Measurements from ENCODE around the gene NAP1L4.
"Not testable (repeated sequence)": the region's sequence is repeated elsewhere in the genome, so short reads cannot be mapped to it uniquely, and the experiment has no call there.

The NAP1L4 gene

GRCh38 chr11:2921261-2921660 lies 70.9 kb downstream of the NAP1L4 start:
- DNase-seq = no peak

- no peak for DNase-seq
Observed at GRCh38 chr11:2920343-2920742, 71.8 kb downstream of the NAP1L4 start.

- no peak for DNase-seq
Observed at GRCh38 chr11:2919837-2920236, 72.3 kb downstream of the NAP1L4 start.

GRCh38 chr11:2919188-2919587 lies 72.9 kb downstream of the NAP1L4 start:
- no peak for DNase-seq

GRCh38 chr11:2917842-2918490 lies 74.2 kb downstream of the NAP1L4 start:
- no peak for DNase-seq

GRCh38 chr11:2916892-2917645 lies 75.1 kb downstream of the NAP1L4 start:
- no peak for DNase-seq

GRCh38 chr11:2916114-2916891 lies 75.8 kb downstream of the NAP1L4 start:
- no peak for DNase-seq

GRCh38 chr11:2915473-2915872 lies 76.7 kb downstream of the NAP1L4 start:
- DNase-seq = no peak

GRCh38 chr11:2914455-2915195 lies 77.5 kb downstream of the NAP1L4 start:
- no peak for DNase-seq

GRCh38 chr11:2913776-2914175 lies 78.4 kb downstream of the NAP1L4 start:
- DNase-seq = no peak

- DNase-seq = no peak
Observed at GRCh38 chr11:2913019-2913431, 79.1 kb downstream of the NAP1L4 start.

- no peak for DNase-seq
Observed at GRCh38 chr11:2912498-2912897, 79.6 kb downstream of the NAP1L4 start.

GRCh38 chr11:2911785-2912391 lies 80.2 kb downstream of the NAP1L4 start:
- DNase-seq = no peak

GRCh38 chr11:2911088-2911784 lies 80.9 kb downstream of the NAP1L4 start:
- no peak for DNase-seq

GRCh38 chr11:2910401-2910955 lies 81.7 kb downstream of the NAP1L4 start:
- no peak for DNase-seq

- DNase-seq = no peak
Observed at GRCh38 chr11:2909133-2909902, 82.8 kb downstream of the NAP1L4 start.

GRCh38 chr11:2908130-2908529 lies 84.0 kb downstream of the NAP1L4 start:
- DNase-seq = no peak

- DNase-seq = not testable (repeated sequence)
Observed at GRCh38 chr11:2905299-2905698, 86.8 kb downstream of the NAP1L4 start.

- no peak for DNase-seq
Observed at GRCh38 chr11:2904153-2905052, 87.7 kb downstream of the NAP1L4 start.

GRCh38 chr11:2903672-2904011 lies 88.5 kb downstream of the NAP1L4 start:
- DNase-seq = no peak
